ENCODE data around the gene DPP3. TPM values are rescaled to one million over a fixed set of nuclear protein-coding genes. Genes with fewer than 3 reads are reported as not detected.

Gene DPP3
- total RNA-seq, 2 experiments from 2014 or later = 47.2 to 53.4 TPM

GRCh38 chr11:66494935-66495334, 14.7 kb downstream of the DPP3 start:
- intact Hi-C loops (cut with micrococcal nuclease; ENCODE audit: unreplicated experiment) = no loop called here

GRCh38 chr11:66495401-66495854, 15.2 kb downstream of the DPP3 start:
- ChIA-PET CTCF (ENCODE audit: unreplicated experiment) (no interaction called here), POLR2A (no interaction called here)
- Histone ChIP-seq H3K4me1 (ENCODE audit: insufficient read depth, low read length, poor library complexity, severe bottlenecking) (no peaks in the 10 kb centered on the region), H4K20me1 (ENCODE audit: insufficient read depth, low read length) (no peaks in the 10 kb centered on the region), H3K27ac (ENCODE audit: low read depth, low read length, poor library complexity, severe bottlenecking) (no peak overlapping the region), H3K36me3 (ENCODE audit: insufficient read depth, low read length) (peaks cover 38% of the 10 kb centered on the region), H3K4me3 (ENCODE audit: low read depth, low read length, poor library complexity, severe bottlenecking) (no peak overlapping the region), H3K4me2 (ENCODE audit: low read length) (no peak overlapping the region), H2AFZ (ENCODE audit: low read length) (no peak overlapping the region), H3K9me3 (ENCODE audit: low read length) (no peaks in the 10 kb centered on the region), H3K79me2 (ENCODE audit: insufficient read depth, low read depth, low read length) (no peaks in the 10 kb centered on the region), H3K9me2 (ENCODE audit: insufficient read depth, low read length) (no peaks in the 10 kb centered on the region)
- no peak for DNase-seq (ENCODE audit: low spot score)
- intact Hi-C loops (cut with micrococcal nuclease; ENCODE audit: unreplicated experiment) = no loop called here
- no TSS peak for BruUV-seq (replicated peaks)
- TF ChIP-seq EZH2phosphoT487 (IDR thresholded peaks at IDR 0.05; ENCODE audit: borderline replicate concordance, low read depth, low read length) = no peak
- TF ChIP-seq, protein P1, sequence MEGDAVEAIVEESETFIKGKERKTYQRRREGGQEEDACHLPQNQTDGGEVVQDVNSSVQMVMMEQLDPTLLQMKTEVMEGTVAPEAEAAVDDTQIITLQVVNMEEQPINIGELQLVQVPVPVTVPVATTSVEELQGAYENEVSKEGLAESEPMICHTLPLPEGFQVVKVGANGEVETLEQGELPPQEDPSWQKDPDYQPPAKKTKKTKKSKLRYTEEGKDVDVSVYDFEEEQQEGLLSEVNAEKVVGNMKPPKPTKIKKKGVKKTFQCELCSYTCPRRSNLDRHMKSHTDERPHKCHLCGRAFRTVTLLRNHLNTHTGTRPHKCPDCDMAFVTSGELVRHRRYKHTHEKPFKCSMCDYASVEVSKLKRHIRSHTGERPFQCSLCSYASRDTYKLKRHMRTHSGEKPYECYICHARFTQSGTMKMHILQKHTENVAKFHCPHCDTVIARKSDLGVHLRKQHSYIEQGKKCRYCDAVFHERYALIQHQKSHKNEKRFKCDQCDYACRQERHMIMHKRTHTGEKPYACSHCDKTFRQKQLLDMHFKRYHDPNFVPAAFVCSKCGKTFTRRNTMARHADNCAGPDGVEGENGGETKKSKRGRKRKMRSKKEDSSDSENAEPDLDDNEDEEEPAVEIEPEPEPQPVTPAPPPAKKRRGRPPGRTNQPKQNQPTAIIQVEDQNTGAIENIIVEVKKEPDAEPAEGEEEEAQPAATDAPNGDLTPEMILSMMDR (conservative IDR thresholded peaks at IDR 0.05; ENCODE audit: low read length) = peak; percentile 66

More at GRCh38 chr11:66494935-66495334, 14.7 kb downstream of the DPP3 start:
- H4K20me1 ChIP-seq (ENCODE audit: insufficient read depth, low read length) = no peaks in the 10 kb centered on the region
- no peaks in the 10 kb centered on the region for H3K4me1 ChIP-seq (ENCODE audit: insufficient read depth, low read length, poor library complexity, severe bottlenecking)
- H3K36me3 ChIP-seq (ENCODE audit: insufficient read depth, low read length) = peaks cover 38% of the 10 kb centered on the region
- ChIA-PET POLR2A (no interaction called here), CTCF (ENCODE audit: unreplicated experiment) (no interaction called here)
- no peaks in the 10 kb centered on the region for H3K9me3 ChIP-seq (ENCODE audit: low read length)
- H3K4me3 ChIP-seq (ENCODE audit: low read depth, low read length, poor library complexity, severe bottlenecking) = no peak overlapping the region
- H3K79me2 ChIP-seq (ENCODE audit: insufficient read depth, low read depth, low read length) = no peaks in the 10 kb centered on the region
- DNase-seq (ENCODE audit: low spot score) = no peak
- no peak overlapping the region for H3K27ac ChIP-seq (ENCODE audit: low read depth, low read length, poor library complexity, severe bottlenecking)
- H3K9me2 ChIP-seq (ENCODE audit: insufficient read depth, low read length) = no peaks in the 10 kb centered on the region
- H3K4me2 ChIP-seq (ENCODE audit: low read length) = no peak overlapping the region
- BruUV-seq (replicated peaks) = no TSS peak
- H2AFZ ChIP-seq (ENCODE audit: low read length) = no peak overlapping the region
- TF ChIP-seq, protein P1 (conservative IDR thresholded peaks at IDR 0.05; ENCODE audit: low read length) = no peak
- no peak for TF ChIP-seq EZH2phosphoT487 (IDR thresholded peaks at IDR 0.05; ENCODE audit: borderline replicate concordance, low read depth, low read length)

GRCh38 chr11:66497206-66497605, 17.0 kb downstream of the DPP3 start:
- DNase-seq (ENCODE audit: low spot score) = no peak
- no TSS peak for BruUV-seq (replicated peaks)
- intact Hi-C loops (cut with micrococcal nuclease; ENCODE audit: unreplicated experiment) = no loop called here
- H3K36me3 ChIP-seq (ENCODE audit: insufficient read depth, low read length) = peaks cover 38% of the 10 kb centered on the region
- H2AFZ ChIP-seq (ENCODE audit: low read length) = no peak overlapping the region
- no peak overlapping the region for H3K4me3 ChIP-seq (ENCODE audit: low read depth, low read length, poor library complexity, severe bottlenecking)
- H3K9me3 ChIP-seq (ENCODE audit: low read length) = no peaks in the 10 kb centered on the region
- no peak overlapping the region for H3K27ac ChIP-seq (ENCODE audit: low read depth, low read length, poor library complexity, severe bottlenecking)
- H3K4me2 ChIP-seq (ENCODE audit: low read length) = no peak overlapping the region
- no peaks in the 10 kb centered on the region for H3K4me1 ChIP-seq (ENCODE audit: insufficient read depth, low read length, poor library complexity, severe bottlenecking)
- POLR2A ChIA-PET = no interaction called here
- no peaks in the 10 kb centered on the region for H3K79me2 ChIP-seq (ENCODE audit: insufficient read depth, low read depth, low read length)
- CTCF ChIA-PET (ENCODE audit: unreplicated experiment) = no interaction called here
- H3K9me2 ChIP-seq (ENCODE audit: insufficient read depth, low read length) = no peaks in the 10 kb centered on the region
- TF ChIP-seq, protein P1 (conservative IDR thresholded peaks at IDR 0.05; ENCODE audit: low read length) = no peak
- TF ChIP-seq EZH2phosphoT487 (IDR thresholded peaks at IDR 0.05; ENCODE audit: borderline replicate concordance, low read depth, low read length) = no peak
- H4K20me1 ChIP-seq (ENCODE audit: insufficient read depth, low read length) = no peaks in the 10 kb centered on the region
